A204.1 (cell line): ENCODE data around the gene NTRK3.

ENCODE experiments used
- FAIRE-seq: peaks from 2 replicates; lab custom pipeline; 2012; peaks lifted over from hg19 to GRCh38; lab: Jason Lieb, UNC

Gene NTRK3

GRCh38 chr15:88028024-88028423, 228.5 kb downstream of the NTRK3 start:
- no peak for FAIRE-seq

GRCh38 chr15:88023914-88024313, 232.6 kb downstream of the NTRK3 start:
- no peak for FAIRE-seq

- FAIRE-seq = no peak
These were observed 233.8 kb downstream of the NTRK3 start for GRCh38 chr15:88022716-88023115.

- no peak for FAIRE-seq
These were observed 234.9 kb downstream of the NTRK3 start for GRCh38 chr15:88021601-88022000.

- no peak for FAIRE-seq
These were observed 235.7 kb downstream of the NTRK3 start for GRCh38 chr15:88020806-88021205.

- FAIRE-seq = no peak
These were observed 236.9 kb downstream of the NTRK3 start for GRCh38 chr15:88019656-88020055.

GRCh38 chr15:88018869-88019641, 237.5 kb downstream of the NTRK3 start:
- FAIRE-seq = no peak

GRCh38 chr15:88017753-88018152, 238.8 kb downstream of the NTRK3 start:
- FAIRE-seq = no peak

- no peak for FAIRE-seq
These were observed 240.1 kb downstream of the NTRK3 start for GRCh38 chr15:88016406-88016805.

GRCh38 chr15:88015228-88015860, 241.2 kb downstream of the NTRK3 start:
- FAIRE-seq = no peak

- FAIRE-seq = no peak
These were observed 241.9 kb downstream of the NTRK3 start for GRCh38 chr15:88014454-88015160.

GRCh38 chr15:88013111-88013510, 243.4 kb downstream of the NTRK3 start:
- no peak for FAIRE-seq

GRCh38 chr15:88012688-88013087, 243.9 kb downstream of the NTRK3 start:
- FAIRE-seq = no peak

- no peak for FAIRE-seq
These were observed 244.3 kb downstream of the NTRK3 start for GRCh38 chr15:88012233-88012632.

- FAIRE-seq = no peak
These were observed 245.0 kb downstream of the NTRK3 start for GRCh38 chr15:88011533-88011932.

- no peak for FAIRE-seq
These were observed 250.4 kb downstream of the NTRK3 start for GRCh38 chr15:88006146-88006545.

- FAIRE-seq = no peak
These were observed 252.1 kb downstream of the NTRK3 start for GRCh38 chr15:88004399-88004798.

GRCh38 chr15:88003541-88004327, 252.8 kb downstream of the NTRK3 start:
- no peak for FAIRE-seq

GRCh38 chr15:88002706-88003105, 253.8 kb downstream of the NTRK3 start:
- no peak for FAIRE-seq

GRCh38 chr15:87998630-87999029, 257.9 kb downstream of the NTRK3 start:
- no peak for FAIRE-seq

GRCh38 chr15:87986776-87987175, 269.8 kb downstream of the NTRK3 start:
- FAIRE-seq = no peak

- FAIRE-seq = no peak
These were observed 271.1 kb downstream of the NTRK3 start for GRCh38 chr15:87985451-87985850.

- no peak for FAIRE-seq
These were observed 274.6 kb downstream of the NTRK3 start for GRCh38 chr15:87981969-87982368.
